LNCAP (cell line): ENCODE measurements around the gene POMT1.

Experiments used
- TF ChIP-seq, protein P1 (sequence below): fragments of 450-650 bp; IDR thresholded peaks from 2 replicates; pipeline ENCODE4 v1.5.1; 2017; ENCODE audit warnings: mild to moderate bottlenecking

Gene POMT1

GRCh38 chr9:131520503-131520902 is 17.8 kb downstream of the POMT1 start:
- TF ChIP-seq, protein P1, sequence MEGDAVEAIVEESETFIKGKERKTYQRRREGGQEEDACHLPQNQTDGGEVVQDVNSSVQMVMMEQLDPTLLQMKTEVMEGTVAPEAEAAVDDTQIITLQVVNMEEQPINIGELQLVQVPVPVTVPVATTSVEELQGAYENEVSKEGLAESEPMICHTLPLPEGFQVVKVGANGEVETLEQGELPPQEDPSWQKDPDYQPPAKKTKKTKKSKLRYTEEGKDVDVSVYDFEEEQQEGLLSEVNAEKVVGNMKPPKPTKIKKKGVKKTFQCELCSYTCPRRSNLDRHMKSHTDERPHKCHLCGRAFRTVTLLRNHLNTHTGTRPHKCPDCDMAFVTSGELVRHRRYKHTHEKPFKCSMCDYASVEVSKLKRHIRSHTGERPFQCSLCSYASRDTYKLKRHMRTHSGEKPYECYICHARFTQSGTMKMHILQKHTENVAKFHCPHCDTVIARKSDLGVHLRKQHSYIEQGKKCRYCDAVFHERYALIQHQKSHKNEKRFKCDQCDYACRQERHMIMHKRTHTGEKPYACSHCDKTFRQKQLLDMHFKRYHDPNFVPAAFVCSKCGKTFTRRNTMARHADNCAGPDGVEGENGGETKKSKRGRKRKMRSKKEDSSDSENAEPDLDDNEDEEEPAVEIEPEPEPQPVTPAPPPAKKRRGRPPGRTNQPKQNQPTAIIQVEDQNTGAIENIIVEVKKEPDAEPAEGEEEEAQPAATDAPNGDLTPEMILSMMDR = no peak

GRCh38 chr9:131521203-131521602 is 18.5 kb downstream of the POMT1 start:
- TF ChIP-seq, protein P1 = no peak

DNA sequence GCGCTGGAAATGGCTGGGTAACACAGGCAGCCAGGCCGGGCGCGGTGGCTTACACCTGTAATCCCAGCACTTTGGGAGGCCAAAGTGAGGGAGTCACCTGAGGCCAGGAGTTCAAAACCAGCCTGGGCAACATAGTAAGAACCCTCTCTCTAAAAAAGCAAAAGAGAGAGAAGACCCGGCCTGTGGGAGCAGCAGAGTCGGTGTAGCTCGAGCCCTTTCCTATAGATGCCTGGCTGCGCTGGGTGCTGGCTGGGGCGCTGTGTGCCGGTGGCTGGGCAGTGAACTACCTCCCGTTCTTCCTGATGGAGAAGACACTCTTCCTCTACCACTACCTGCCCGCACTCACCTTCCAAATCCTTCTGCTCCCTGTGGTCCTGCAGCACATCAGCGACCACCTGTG is 19.1 kb downstream of the POMT1 start:
- TF ChIP-seq, protein P1 = no peak

DNA sequence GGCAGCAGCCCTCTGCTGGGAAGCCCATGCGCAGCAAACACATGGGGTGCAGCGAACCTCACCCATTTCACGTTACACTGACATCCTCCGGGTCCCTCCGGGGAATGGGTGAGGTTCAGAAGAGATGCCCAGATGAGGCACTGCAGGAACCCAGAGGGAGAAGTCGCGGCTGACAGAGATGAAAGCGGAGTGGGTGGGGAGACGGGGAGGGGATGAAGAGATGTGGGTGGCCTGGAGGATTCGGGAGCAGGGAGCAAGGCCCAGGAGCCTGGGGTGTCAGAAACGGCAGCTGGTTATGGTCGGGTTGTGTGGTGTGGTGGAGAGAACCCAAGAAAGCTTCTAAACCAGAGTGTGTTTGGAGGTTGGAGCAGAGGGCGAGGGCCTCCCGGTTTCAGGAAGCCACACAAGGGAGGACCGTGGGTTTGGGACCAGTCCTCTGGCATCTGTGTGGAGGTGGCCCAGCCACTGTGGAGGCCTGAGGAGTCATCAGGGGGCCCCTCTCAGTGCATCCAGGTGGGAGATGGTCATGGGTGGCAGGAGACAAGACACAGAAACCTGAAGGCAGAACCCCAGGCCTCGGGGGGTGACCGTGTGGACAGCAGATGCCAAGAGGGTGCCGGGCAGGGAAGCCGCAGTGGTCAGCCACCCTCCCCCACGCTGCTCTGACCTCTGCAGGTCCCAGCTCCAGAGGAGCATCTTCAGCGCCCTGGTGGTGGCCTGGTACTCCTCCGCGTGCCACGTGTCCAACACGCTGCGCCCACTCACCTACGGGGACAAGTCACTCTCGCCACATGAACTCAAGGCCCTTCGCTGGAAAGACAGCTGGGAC is 19.8 kb downstream of the POMT1 start:
- TF ChIP-seq, protein P1 = no peak

DNA sequence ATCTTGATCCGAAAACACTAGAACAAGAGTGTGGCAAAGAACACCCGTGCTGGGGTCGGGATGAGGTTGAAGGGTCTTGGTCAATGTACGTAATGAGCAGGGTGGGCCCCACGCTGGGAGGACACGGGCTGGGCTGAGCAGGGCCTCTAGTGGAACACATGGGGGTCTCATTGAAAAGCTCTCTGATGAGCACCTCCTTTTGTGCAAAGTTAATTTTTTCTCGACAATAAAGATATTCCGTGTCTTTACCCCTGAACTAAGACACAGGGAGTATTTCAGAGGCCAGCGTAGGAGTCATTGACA is 20.3 kb downstream of the POMT1 start:
- TF ChIP-seq, protein P1 = no peak

DNA sequence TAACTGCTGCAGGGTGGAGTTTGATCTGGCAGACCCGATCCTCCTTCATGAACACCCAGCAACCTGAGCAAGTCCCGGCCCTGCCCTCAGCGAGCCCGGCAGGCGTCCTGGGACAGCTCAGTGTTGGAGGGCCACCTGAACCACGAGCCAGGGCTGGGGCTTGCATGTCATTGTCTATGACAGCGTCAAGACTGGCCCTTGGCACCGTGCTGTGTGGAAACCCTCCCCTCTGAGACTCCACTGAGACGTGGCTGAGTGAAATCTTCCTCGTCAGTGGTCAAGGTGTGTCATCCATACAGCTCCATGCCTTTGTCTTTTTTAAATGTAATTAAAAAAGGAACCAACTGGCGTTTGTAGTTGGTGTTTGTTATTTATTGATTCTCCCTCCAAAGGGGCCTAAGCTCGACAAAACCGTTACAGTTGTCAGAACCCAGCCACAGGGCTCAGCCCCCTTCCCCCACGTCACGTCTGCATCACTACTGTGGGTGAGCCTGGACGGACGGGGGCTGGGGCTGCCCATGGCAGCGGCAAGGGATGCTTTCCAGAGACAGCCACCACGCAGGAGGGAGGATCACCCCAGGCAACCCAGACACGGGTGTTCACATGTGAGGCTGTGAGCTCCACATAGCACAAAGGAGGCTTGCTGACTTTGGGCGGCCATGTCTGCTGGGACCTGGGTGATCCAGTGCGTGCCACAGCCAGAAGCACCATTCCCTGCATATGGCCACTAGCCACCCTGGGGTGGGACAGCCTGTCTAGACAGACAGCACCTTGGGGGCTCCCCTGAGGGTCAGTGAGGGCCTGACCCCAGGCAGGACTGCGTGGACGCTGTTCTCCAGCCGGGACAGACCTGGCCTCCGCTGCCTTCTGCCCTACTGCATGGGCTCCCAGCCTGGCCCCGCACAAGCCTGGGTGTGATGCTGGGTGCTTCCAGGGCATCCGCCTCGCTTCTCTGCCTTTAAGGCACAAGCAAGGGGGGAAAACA is 21.0 kb downstream of the POMT1 start:
- TF ChIP-seq, protein P1 = no peak

DNA sequence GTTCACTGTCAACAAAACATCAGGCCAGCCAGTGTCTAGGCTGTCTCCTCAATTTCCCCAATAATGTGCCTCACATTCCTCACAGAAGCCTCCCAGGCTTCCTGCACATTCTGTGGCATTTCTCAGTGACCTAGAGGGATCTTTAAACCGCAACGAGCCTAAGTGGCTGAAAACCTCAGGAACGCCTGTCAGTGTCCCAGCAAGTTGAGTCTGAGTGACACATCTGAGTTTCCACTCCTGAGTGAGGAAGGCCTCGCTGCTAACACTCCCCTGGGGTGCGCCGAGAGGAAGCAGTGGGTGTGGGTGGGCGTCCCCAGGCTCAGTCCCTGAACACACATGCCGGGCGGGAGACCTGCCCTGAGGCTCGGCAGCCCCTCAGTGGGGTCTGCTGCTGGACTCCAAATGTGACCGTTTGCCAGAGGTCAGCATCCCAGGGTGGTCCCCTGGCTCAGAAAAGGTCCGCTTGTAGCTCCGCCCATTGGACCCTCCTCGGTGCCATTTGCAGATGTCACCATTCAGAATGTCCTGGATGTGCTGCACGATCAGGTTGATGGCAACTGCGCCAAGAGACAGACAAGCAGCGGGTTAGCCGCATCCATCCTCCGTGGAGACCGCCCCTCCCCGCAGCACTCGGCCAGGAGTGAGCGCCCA is 22.1 kb downstream of the POMT1 start:
- TF ChIP-seq, protein P1 = no peak
